ENCODE results near the gene RSU1.

Gene RSU1

GRCh38 chr10:16811765-16812164, 5.5 kb downstream of the RSU1 start:
- Histone ChIP-seq H3K4me2 (0 out of 2 replicates have a peak overlapping the region, but pooled peaks have one; percentile 25), H3K9ac (no peak overlapping the region), H3K36me3 (peaks cover 29% of the 10 kb centered on the region), H3K9me3 (no peaks in the 10 kb centered on the region), H3K4me3 (no peak overlapping the region), H3K27ac (no peak overlapping the region), H3K27me3 (no peaks in the 10 kb centered on the region), H4K20me1 (no peaks in the 10 kb centered on the region), H3K4me1 (peaks cover 36% of the 10 kb centered on the region)
- TF ChIP-seq Cebpa-rat (IDR thresholded peaks at IDR 0.05) = no peak

GRCh38 chr10:16811292-16811691, 5.9 kb downstream of the RSU1 start:
- TF ChIP-seq Cebpa-rat (IDR thresholded peaks at IDR 0.05) = no peak
- Histone ChIP-seq H3K9me3 (no peaks in the 10 kb centered on the region), H4K20me1 (no peaks in the 10 kb centered on the region), H3K27me3 (no peaks in the 10 kb centered on the region), H3K27ac (no peak overlapping the region), H3K4me2 (no peak overlapping the region), H3K4me1 (peaks cover 32% of the 10 kb centered on the region), H3K36me3 (peaks cover 30% of the 10 kb centered on the region), H3K9ac (no peak overlapping the region), H3K4me3 (no peak overlapping the region)

GRCh38 chr10:16809074-16809718, 8.0 kb downstream of the RSU1 start:
- Histone ChIP-seq H3K9ac (no peak overlapping the region), H3K36me3 (peaks cover 45% of the 10 kb centered on the region), H3K27ac (no peak overlapping the region), H3K27me3 (no peaks in the 10 kb centered on the region), H3K4me2 (no peak overlapping the region), H3K9me3 (peaks cover 8% of the 10 kb centered on the region; the same call in 1 of the 2 replicates), H4K20me1 (no peaks in the 10 kb centered on the region), H3K4me3 (no peak overlapping the region), H3K4me1 (peaks cover 11% of the 10 kb centered on the region)
- no peak for TF ChIP-seq Cebpa-rat (IDR thresholded peaks at IDR 0.05)

DNA sequence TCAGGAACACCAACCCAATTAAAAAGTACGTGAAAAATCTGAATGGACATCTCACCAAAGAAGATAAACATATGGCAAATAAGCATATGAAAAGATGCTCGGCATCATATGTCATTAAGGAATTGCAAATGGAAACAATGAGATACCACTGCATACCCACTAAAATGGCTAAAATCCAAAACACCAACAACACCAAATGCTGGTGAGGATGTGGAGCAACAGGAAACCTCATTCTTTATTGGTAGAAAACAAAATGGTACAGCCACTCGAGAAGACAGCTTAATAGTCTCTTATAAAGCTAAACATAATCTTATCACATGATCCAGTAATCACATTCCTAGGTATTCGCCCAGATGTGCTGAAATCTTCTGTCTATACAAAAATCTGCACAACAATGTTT, 13.1 kb downstream of the RSU1 start:
- H3K4me3 ChIP-seq = no peak overlapping the region
- no peak overlapping the region for H3K27ac ChIP-seq
- no peaks in the 10 kb centered on the region for H3K27me3 ChIP-seq
- no peak overlapping the region for H3K9ac ChIP-seq
- H3K9me3 ChIP-seq = peaks cover 26% of the 10 kb centered on the region
- H3K4me1 ChIP-seq = no peaks in the 10 kb centered on the region
- no peak for TF ChIP-seq Cebpa-rat (IDR thresholded peaks at IDR 0.05)
- no peaks in the 10 kb centered on the region for H4K20me1 ChIP-seq
- no peak overlapping the region for H3K4me2 ChIP-seq
- peaks cover 32% of the 10 kb centered on the region for H3K36me3 ChIP-seq

DNA sequence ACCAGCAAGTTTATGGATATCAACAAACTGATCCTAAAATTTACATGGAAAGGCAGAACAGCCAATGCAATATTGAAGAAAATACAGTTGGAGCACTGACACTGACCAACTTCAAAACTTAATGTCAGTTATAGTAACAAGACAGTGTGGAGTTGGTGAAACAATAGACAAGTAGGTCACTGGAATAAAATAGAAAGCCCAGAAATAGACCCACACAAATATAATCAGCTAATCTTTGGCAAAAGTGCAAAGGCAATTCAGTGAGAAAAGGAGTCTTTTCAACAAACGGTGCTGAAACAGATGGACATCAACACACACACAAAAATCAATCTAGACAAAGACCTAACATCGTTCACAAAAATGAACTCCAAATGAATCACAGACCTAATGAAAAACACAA, 13.8 kb downstream of the RSU1 start:
- Histone ChIP-seq H3K4me3 (no peak overlapping the region), H3K4me2 (no peak overlapping the region), H3K36me3 (peaks cover 35% of the 10 kb centered on the region), H3K27ac (no peak overlapping the region), H4K20me1 (no peaks in the 10 kb centered on the region), H3K9ac (no peak overlapping the region), H3K4me1 (no peaks in the 10 kb centered on the region), H3K27me3 (no peaks in the 10 kb centered on the region), H3K9me3 (peaks cover 30% of the 10 kb centered on the region)
- TF ChIP-seq Cebpa-rat (IDR thresholded peaks at IDR 0.05) = no peak

DNA sequence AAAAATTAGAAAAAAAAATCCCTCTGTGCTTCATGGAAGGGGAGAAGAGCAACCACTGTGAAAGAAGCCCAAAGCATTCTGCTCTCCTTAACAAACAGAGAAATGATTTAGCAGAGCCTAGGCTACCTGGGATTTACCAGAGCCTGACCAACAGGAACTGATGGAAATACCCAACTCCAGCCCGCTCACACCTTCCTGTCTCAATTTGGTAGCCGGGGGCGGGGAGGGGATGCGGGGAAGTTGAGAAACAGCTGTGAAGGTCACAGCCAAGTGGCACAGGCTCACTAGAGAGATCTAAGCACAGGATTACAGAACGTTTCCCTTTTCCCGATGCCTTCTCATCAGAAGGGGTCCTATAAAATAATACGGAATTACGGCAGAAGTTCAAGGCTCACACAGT, 17.6 kb downstream of the RSU1 start:
- no peaks in the 10 kb centered on the region for H3K27me3 ChIP-seq
- no peak overlapping the region for H3K9ac ChIP-seq
- H3K4me1 ChIP-seq = no peaks in the 10 kb centered on the region
- H4K20me1 ChIP-seq = 0 out of 2 replicates have a peak, but pooled peaks cover 13% of the 10 kb centered on the region
- no peak overlapping the region for H3K4me2 ChIP-seq
- H3K4me3 ChIP-seq = no peak overlapping the region
- H3K36me3 ChIP-seq = peaks cover 19% of the 10 kb centered on the region
- H3K27ac ChIP-seq = no peak overlapping the region
- TF ChIP-seq Cebpa-rat (IDR thresholded peaks at IDR 0.05) = no peak
- peaks cover 34% of the 10 kb centered on the region for H3K9me3 ChIP-seq

DNA sequence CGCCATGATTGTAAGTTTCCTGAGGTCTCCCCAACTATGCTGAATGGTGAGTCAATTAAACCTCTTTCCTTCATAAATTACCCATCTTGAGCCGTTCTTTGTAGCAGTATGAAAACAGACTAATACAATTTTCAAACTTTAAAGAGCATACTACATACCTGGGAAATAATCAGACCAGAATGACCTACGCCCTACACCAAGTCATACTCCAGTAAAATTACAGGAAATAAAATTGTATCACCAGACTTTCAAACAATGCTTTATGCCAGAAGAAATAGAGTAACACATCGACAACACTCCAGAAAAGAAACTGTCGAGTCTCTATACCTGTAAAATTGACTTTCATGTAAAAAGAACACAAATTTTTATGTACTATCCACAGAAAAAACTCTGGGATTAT, 18.7 kb downstream of the RSU1 start:
- Histone ChIP-seq H3K4me2 (no peak overlapping the region), H3K27ac (no peak overlapping the region), H3K4me3 (no peak overlapping the region), H3K27me3 (no peaks in the 10 kb centered on the region), H4K20me1 (0 out of 2 replicates have a peak, but pooled peaks cover 13% of the 10 kb centered on the region), H3K9me3 (peaks cover 27% of the 10 kb centered on the region; the same call in 1 of the 2 replicates), H3K36me3 (peaks cover 22% of the 10 kb centered on the region), H3K4me1 (no peaks in the 10 kb centered on the region), H3K9ac (no peak overlapping the region)
- TF ChIP-seq Cebpa-rat (IDR thresholded peaks at IDR 0.05) = no peak

GRCh38 chr10:16795410-16796073, 21.7 kb downstream of the RSU1 start:
- Histone ChIP-seq H3K4me2 (no peak overlapping the region), H4K20me1 (0 out of 2 replicates have a peak, but pooled peaks cover 13% of the 10 kb centered on the region)
- no peak for TF ChIP-seq Cebpa-rat (IDR thresholded peaks at IDR 0.05)

DNA sequence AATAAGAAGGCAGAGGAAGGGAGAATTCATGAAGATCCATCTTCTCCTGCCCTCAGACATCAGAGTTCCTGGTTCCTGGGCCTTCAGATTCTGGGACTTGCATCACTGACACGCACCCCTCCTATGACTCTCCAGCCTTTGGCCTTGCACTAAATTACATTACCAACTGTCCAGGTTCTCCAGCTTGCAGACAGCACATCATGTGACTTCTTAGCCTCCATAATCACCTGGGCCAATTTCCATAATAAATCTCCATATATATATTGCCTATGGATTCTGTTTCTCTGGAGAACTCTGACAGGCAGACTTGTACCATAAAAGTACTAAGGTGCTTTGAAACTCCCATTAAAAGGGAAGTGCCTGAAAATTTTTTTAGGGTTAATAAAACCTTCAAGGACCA, 23.2 kb downstream of the RSU1 start:
- no peak overlapping the region for H3K27ac ChIP-seq
- H3K4me3 ChIP-seq = no peak overlapping the region
- no peak overlapping the region for H3K9ac ChIP-seq
- no peaks in the 10 kb centered on the region for H3K4me1 ChIP-seq
- H3K4me2 ChIP-seq = no peak overlapping the region
- no peak for TF ChIP-seq Cebpa-rat (IDR thresholded peaks at IDR 0.05)
- 0 out of 2 replicates have a peak, but pooled peaks cover 15% of the 10 kb centered on the region for H3K9me3 ChIP-seq
- H3K27me3 ChIP-seq = no peaks in the 10 kb centered on the region
- H4K20me1 ChIP-seq = 0 out of 2 replicates have a peak, but pooled peaks cover 13% of the 10 kb centered on the region
- peaks cover 43% of the 10 kb centered on the region for H3K36me3 ChIP-seq

More at GRCh38 chr10:16795410-16796073, 21.7 kb downstream of the RSU1 start:
- no peak overlapping the region for H3K4me3 ChIP-seq
- peaks cover 41% of the 10 kb centered on the region for H3K36me3 ChIP-seq
- H3K4me1 ChIP-seq = no peaks in the 10 kb centered on the region
- no peak overlapping the region for H3K9ac ChIP-seq
- H3K27ac ChIP-seq = no peak overlapping the region
- no peaks in the 10 kb centered on the region for H3K27me3 ChIP-seq
- peaks cover 31% of the 10 kb centered on the region; the same call in 1 of the 2 replicates for H3K9me3 ChIP-seq

- H3K9ac ChIP-seq = no peak overlapping the region
- H3K4me2 ChIP-seq = no peak overlapping the region
- 0 out of 2 replicates have a peak, but pooled peaks cover 5% of the 10 kb centered on the region for H3K9me3 ChIP-seq
- no peak for TF ChIP-seq Cebpa-rat (IDR thresholded peaks at IDR 0.05)
- H3K36me3 ChIP-seq = peaks cover 37% of the 10 kb centered on the region
- no peak overlapping the region for H3K4me3 ChIP-seq
- no peaks in the 10 kb centered on the region for H3K4me1 ChIP-seq
- H4K20me1 ChIP-seq = 0 out of 2 replicates have a peak, but pooled peaks cover 13% of the 10 kb centered on the region
- no peak overlapping the region for H3K27ac ChIP-seq
- H3K27me3 ChIP-seq = no peaks in the 10 kb centered on the region
Measured at GRCh38 chr10:16792675-16793074, 24.5 kb downstream of the RSU1 start.

Measured in BLaER1 (cell line).